Suppressor macrophage treated with lipopolysaccharide for 1 hour (primary cell): ENCODE results near the gene HGF.

Source experiments
- DNase-seq, 3 donors: peaks; one replicate each; pipeline ENCODE4 v3.0.0-alpha.2; 2020 to 2022

The HGF gene

GRCh38 chr7:81715984-81716588, 53.8 kb downstream of the HGF start:
- DNase-seq = peak; percentile 17 to 30 (median 20)

GRCh38 chr7:81714306-81714705, 55.5 kb downstream of the HGF start:
- no peak for DNase-seq

GRCh38 chr7:81710751-81711150, 59.1 kb downstream of the HGF start:
- DNase-seq = no peak

- DNase-seq = no peak
Measured at GRCh38 chr7:81709836-81710235, 60.0 kb downstream of the HGF start.

- DNase-seq = no peak
Measured at GRCh38 chr7:81707966-81708365, 61.9 kb downstream of the HGF start.

- DNase-seq = no peak
Measured at GRCh38 chr7:81707196-81707595, 62.7 kb downstream of the HGF start.

GRCh38 chr7:81705206-81705605, 64.6 kb downstream of the HGF start:
- DNase-seq = peak in 1 of 3 donors; percentile 9

- DNase-seq = no peak
Measured at GRCh38 chr7:81704595-81704994, 65.3 kb downstream of the HGF start.

GRCh38 chr7:81698965-81699364, 70.9 kb downstream of the HGF start:
- DNase-seq = peak in 1 of 3 donors; percentile 5

GRCh38 chr7:81694711-81695110, 75.1 kb downstream of the HGF start:
- DNase-seq = no peak

GRCh38 chr7:81693894-81694293, 76.0 kb downstream of the HGF start:
- DNase-seq = no peak

- DNase-seq = no peak
Measured at GRCh38 chr7:81693080-81693479, 76.8 kb downstream of the HGF start.

GRCh38 chr7:81692146-81692905, 77.5 kb downstream of the HGF start:
- DNase-seq = peak; percentile 56 to 70 (median 63)

GRCh38 chr7:81691199-81691821, 78.5 kb downstream of the HGF start:
- no peak for DNase-seq

- no peak for DNase-seq
Measured at GRCh38 chr7:81690688-81691087, 79.2 kb downstream of the HGF start.

- DNase-seq = no peak
Measured at GRCh38 chr7:81690251-81690650, 79.6 kb downstream of the HGF start.

GRCh38 chr7:81688622-81689411, 81.0 kb downstream of the HGF start:
- peak in 1 of 3 donors; percentile 27 for DNase-seq

GRCh38 chr7:81687062-81687461, 82.8 kb downstream of the HGF start:
- no peak for DNase-seq

GRCh38 chr7:81685270-81685868, 84.5 kb downstream of the HGF start:
- no peak for DNase-seq

- peak; percentile 94 to 98 (median 95) for DNase-seq
Measured at GRCh38 chr7:81684514-81685269, 85.2 kb downstream of the HGF start.

GRCh38 chr7:81684033-81684432, 85.8 kb downstream of the HGF start:
- no peak for DNase-seq

- DNase-seq = no peak
Measured at GRCh38 chr7:81682873-81683272, 87.0 kb downstream of the HGF start.
